Muscle of back (tissue), 11 donors: ENCODE results near the gene NIT2. TPM values are rescaled to one million over a fixed set of nuclear protein-coding genes. Genes with fewer than 3 reads are reported as not detected.

Experiments used
- DNase-seq, 3 donors: peaks; one replicate each; pipeline versions ENCODE4 v3.0.0 to v3.0.0-alpha.2; 2013
- polyA plus RNA-seq, 10 donors: library from polyadenylated mRNA; unstranded; fragments of 120-200 nt; gene quantifications; one replicate each; pipeline ENCODE4 v1.2.1, GENCODE V29; 2013; ENCODE audit not compliant: insufficient read length in 10 of 10

The NIT2 gene
- polyA plus RNA-seq, 10 donors, result 23.1 to 33.6 (median 26.3) TPM

GRCh38 chr3:100386437-100387074 is 52.0 kb downstream of the NIT2 start:
- DNase-seq, result no peak

GRCh38 chr3:100389025-100389424 is 54.5 kb downstream of the NIT2 start:
- no peak for DNase-seq

- no peak for DNase-seq
Measured at GRCh38 chr3:100395679-100396431, 61.3 kb downstream of the NIT2 start.

GRCh38 chr3:100396967-100397366 is 62.4 kb downstream of the NIT2 start:
- DNase-seq, result no peak

- DNase-seq, result peak in 1 of 3 donors; percentile 19
Measured at GRCh38 chr3:100399341-100400071, 64.9 kb downstream of the NIT2 start.

- peak in 2 of 3 donors; percentile 9 to 24 for DNase-seq
Measured at GRCh38 chr3:100400419-100400779, 65.8 kb downstream of the NIT2 start.

- peak; percentile 96 to 100 (median 98) for DNase-seq
Measured at GRCh38 chr3:100400780-100401673, 66.5 kb downstream of the NIT2 start, which contains the start of the genes LNP1 and TOMM70. TSS of gene LNP1 (plus strand) at chr3:100401539. CDS start at chr3:100429730, 28,191 bp downstream. TSS of gene TOMM70 (minus strand) at chr3:100401089. CDS start at chr3:100400949, 140 bp downstream.

- peak in 1 of 3 donors; percentile 45 for DNase-seq
Measured at GRCh38 chr3:100401674-100402041, 67.1 kb downstream of the NIT2 start.

- peak; percentile 62 to 83 (median 65) for DNase-seq
Measured at GRCh38 chr3:100402256-100402655, 67.7 kb downstream of the NIT2 start.

- peak in 2 of 3 donors; percentile 20 to 49 for DNase-seq
Measured at GRCh38 chr3:100402891-100403290, 68.3 kb downstream of the NIT2 start.

GRCh38 chr3:100403362-100404249 is 69.0 kb downstream of the NIT2 start:
- DNase-seq, result peak in 1 of 3 donors; percentile 19

GRCh38 chr3:100404250-100404548 is 69.6 kb downstream of the NIT2 start:
- DNase-seq, result peak in 1 of 3 donors; percentile 14

- DNase-seq, result no peak
Measured at GRCh38 chr3:100407164-100407563, 72.6 kb downstream of the NIT2 start.

- DNase-seq, result no peak
Measured at GRCh38 chr3:100407977-100408532, 73.5 kb downstream of the NIT2 start.

Other genes starting within 250 kb of the NIT2 start
- 10 to 100 TPM; 48.4 to 67.5 (median 56.6) TPM for gene FILIP1L, start 220.3 kb upstream of the NIT2 start, polyA plus RNA-seq
- 10 to 100 TPM; 28.2 to 41.4 (median 33.6) TPM for gene TBC1D23, start 73.8 kb upstream of the NIT2 start, polyA plus RNA-seq
- gene TOMM70, start 66.3 kb downstream of the NIT2 start, polyA plus RNA-seq, result 10 to 100 TPM; 49.5 to 72.5 (median 54.6) TPM
- 1 to 10 TPM; 4.8 to 8.1 (median 6.4) TPM for gene LNP1, start 66.8 kb downstream of the NIT2 start, polyA plus RNA-seq
- gene TMEM45A, start 157.9 kb downstream of the NIT2 start, polyA plus RNA-seq, result 10 to 100 TPM; 16.0 to 38.5 (median 22.4) TPM